ENCODE data around the gene IRF7. TPM values are rescaled to one million over a fixed set of nuclear protein-coding genes. Genes with fewer than 3 reads are reported as not detected.

Gene IRF7
- polyA plus RNA-seq, 1 experiment, result 6.1 TPM

DNA sequence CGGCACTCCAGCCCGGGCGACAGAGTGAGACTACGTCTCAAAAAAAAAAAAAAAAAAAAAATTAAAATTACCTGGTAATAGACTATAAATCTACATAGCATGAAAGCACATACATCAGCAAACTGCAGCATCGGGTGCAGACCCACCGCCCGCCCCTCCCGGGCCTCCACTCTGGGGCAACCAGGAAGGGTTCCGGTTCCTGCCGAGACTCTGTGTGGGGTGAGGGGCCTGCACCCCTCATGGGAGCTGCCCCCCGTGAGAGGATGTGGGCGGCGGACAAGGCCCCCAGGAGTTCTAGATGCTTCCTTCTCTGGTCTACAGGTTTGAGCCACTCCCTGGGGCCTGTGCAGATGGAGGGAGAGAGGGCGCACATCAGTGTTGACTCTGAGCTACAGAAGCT is 30.5 kb upstream of the IRF7 start:
- CTCF ChIA-PET, result interaction anchor here (0.6 to 0.8 kb wide), 2 partner anchors 81 to 1200 kb away, joined by 3 to 6 read pairs; no protein-coding TSS in a partner anchor
- DNase-seq (ENCODE audit: low read depth), result no peak

DNA sequence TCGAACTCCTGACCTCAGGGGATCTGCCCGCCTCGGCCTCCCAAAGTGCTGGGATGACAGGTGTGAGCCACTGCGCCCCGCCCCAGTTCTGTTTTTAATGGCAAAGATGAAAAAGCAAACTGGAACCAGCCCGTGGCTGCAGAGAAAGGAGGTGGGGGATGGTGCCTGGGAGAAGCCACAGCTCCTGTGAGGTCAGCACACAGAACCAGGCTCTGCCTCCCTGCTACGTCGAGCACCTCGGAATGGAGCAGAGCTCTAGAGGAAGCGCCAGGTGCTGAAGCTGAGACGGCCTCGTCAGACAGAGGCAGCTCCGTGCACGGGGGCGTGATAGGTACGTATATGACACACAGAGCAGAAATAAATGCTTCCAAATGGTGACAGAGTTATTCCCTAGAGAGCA is 29.8 kb upstream of the IRF7 start:
- peaks cover 10% of the 10 kb centered on the region for H3K36me3 ChIP-seq (ENCODE audit: control insufficient read depth, insufficient read depth, low read length)
- ChIA-PET CTCF (interaction anchor here (1.0 kb wide), 1 partner anchor 17 kb away, joined by 4 read pairs; no protein-coding TSS in a partner anchor), POLR2A (no interaction called here)
- no peak overlapping the region for H3K4me3 ChIP-seq (ENCODE audit: low read depth, low read length)
- no peak for DNase-seq (ENCODE audit: low read depth)
- no peaks in the 10 kb centered on the region for H3K27me3 ChIP-seq (ENCODE audit: control insufficient read depth, insufficient read depth, low read length)
- TF ChIP-seq, protein P1, sequence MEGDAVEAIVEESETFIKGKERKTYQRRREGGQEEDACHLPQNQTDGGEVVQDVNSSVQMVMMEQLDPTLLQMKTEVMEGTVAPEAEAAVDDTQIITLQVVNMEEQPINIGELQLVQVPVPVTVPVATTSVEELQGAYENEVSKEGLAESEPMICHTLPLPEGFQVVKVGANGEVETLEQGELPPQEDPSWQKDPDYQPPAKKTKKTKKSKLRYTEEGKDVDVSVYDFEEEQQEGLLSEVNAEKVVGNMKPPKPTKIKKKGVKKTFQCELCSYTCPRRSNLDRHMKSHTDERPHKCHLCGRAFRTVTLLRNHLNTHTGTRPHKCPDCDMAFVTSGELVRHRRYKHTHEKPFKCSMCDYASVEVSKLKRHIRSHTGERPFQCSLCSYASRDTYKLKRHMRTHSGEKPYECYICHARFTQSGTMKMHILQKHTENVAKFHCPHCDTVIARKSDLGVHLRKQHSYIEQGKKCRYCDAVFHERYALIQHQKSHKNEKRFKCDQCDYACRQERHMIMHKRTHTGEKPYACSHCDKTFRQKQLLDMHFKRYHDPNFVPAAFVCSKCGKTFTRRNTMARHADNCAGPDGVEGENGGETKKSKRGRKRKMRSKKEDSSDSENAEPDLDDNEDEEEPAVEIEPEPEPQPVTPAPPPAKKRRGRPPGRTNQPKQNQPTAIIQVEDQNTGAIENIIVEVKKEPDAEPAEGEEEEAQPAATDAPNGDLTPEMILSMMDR (IDR thresholded peaks at IDR 0.05; ENCODE audit: insufficient read depth, low read depth, low read length), result no peak

More for the DNA sequence above, 30.5 kb upstream of the IRF7 start:
- H3K36me3 ChIP-seq (ENCODE audit: control insufficient read depth, insufficient read depth, low read length), result peaks cover 8% of the 10 kb centered on the region
- POLR2A ChIA-PET, result no interaction called here
- TF ChIP-seq, protein P1 (IDR thresholded peaks at IDR 0.05; ENCODE audit: insufficient read depth, low read depth, low read length), result no peak
- H3K4me3 ChIP-seq (ENCODE audit: low read depth, low read length), result no peak overlapping the region
- no peaks in the 10 kb centered on the region for H3K27me3 ChIP-seq (ENCODE audit: control insufficient read depth, insufficient read depth, low read length)

DNA sequence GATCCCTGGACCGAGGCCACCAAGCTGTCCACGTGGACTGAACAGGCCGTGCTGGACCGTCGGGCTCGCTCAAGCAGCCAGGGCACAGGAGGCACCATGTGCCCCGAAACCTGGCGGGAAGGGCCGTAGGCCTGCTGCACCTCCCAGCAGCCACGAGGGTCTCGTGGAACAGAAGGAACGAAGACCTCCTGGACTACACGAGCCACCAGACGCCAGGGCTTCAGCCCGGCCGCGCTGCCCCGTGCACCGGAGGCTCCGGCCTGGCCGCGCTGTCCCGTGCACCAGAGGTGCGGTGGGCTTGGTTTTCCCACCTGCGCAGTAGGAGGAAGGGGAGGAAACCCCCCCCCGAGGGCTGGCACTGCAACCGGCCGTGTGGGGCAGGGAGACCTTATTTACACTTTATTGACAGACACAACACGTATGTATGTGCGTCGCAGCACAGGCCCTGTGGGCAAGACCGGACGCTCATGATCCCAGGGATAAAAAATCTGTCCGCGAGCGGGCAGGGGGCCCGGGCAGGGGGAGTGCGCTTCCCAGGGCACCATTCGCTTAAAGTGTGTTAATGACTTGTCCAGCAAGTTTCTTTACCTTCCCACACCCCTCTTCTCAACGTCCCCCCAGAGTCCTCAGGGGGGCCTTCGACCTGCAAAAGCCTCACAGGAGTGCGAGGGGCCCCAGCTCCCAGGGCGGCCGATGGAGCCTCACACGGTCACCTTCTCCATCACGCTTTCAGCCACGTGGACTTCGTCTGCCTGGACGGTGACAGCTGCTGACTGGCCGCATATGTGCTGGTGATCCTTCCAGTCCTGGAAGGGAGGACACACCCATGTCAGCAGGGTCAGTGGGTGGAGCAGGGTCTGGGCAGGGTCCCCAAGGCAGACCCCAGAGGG is 28.3 kb upstream of the IRF7 start:
- CTCF ChIA-PET, result interaction anchor here (0.7 to 1.3 kb wide), 3 partner anchors 14 to 120 kb away, joined by 3 to 4 read pairs (median 3); no protein-coding TSS in a partner anchor
- no peak for DNase-seq (ENCODE audit: low read depth)
- POLR2A ChIA-PET, result no interaction called here
- H3K4me3 ChIP-seq (ENCODE audit: low read depth, low read length), result no peak overlapping the region
- TF ChIP-seq, protein P1 (IDR thresholded peaks at IDR 0.05; ENCODE audit: insufficient read depth, low read depth, low read length), result no peak
- H3K36me3 ChIP-seq (ENCODE audit: control insufficient read depth, insufficient read depth, low read length), result peaks cover 8% of the 10 kb centered on the region
- H3K27me3 ChIP-seq (ENCODE audit: control insufficient read depth, insufficient read depth, low read length), result no peaks in the 10 kb centered on the region

DNA sequence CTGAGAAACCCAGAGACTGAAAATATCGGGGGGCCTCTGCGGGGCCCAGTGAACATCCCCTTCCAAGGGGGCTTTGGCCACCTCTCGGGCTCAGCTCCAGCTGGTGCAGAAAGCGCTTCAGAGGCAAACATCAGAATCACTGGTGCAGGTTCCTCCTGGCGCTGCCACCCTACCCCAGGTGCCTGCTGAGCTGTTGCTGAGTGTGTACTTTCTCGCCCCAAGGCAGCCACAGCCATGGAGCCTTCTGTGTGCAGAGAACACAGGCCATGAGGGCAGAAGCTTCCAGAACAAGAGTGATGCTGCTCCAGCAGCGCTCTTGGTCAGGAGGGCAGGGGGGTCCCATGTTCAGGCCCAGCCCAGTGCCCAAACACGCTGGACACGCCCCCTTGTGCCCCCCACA is 27.6 kb upstream of the IRF7 start:
- Histone ChIP-seq H3K4me3 (ENCODE audit: low read depth, low read length) (no peak overlapping the region), H3K27me3 (ENCODE audit: control insufficient read depth, insufficient read depth, low read length) (no peaks in the 10 kb centered on the region), H3K36me3 (ENCODE audit: control insufficient read depth, insufficient read depth, low read length) (peaks cover 8% of the 10 kb centered on the region)
- POLR2A ChIA-PET, result no interaction called here
- TF ChIP-seq, protein P1 (IDR thresholded peaks at IDR 0.05; ENCODE audit: insufficient read depth, low read depth, low read length), result no peak
- DNase-seq (ENCODE audit: low read depth), result no peak
- CTCF ChIA-PET, result interaction anchor here (0.7 to 1.3 kb wide), 2 partner anchors 15 to 121 kb away, joined by 3 read pairs; no protein-coding TSS in a partner anchor

DNA sequence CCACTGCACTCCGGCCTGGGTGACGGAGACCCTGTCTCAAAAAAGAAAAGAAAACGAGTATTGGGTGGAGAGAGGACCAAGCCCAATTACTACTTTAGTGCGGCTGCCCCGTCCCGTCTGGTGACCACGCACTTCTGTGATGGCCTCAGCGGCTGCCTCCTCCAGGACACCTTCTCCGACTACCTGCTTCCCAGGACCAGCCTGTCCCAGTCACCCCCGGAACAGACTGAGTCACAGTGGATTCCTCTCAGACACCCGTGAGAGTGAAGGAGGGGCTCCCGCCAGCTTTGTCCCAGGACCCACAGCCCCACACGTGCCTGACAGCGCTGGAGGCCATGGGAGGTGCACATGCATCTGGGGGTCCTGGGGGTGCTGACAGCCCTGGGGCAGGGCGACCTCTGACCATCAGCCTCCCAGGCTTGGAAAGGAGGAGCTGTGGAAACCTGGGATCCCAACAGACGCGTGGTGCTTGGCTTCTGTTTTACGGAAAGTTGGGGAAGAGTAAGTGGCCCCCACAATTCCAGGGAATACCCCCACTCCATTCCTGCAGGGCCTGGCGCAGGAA is 26.1 kb upstream of the IRF7 start:
- CTCF ChIA-PET, result interaction anchor here (0.6 kb wide), 1 partner anchor 26 kb away, joined by 3 read pairs; no protein-coding TSS in a partner anchor
- H3K27me3 ChIP-seq (ENCODE audit: control insufficient read depth, insufficient read depth, low read length), result peaks cover 3% of the 10 kb centered on the region; the same call in 1 of the 2 replicates
- no peak overlapping the region for H3K4me3 ChIP-seq (ENCODE audit: low read depth, low read length)
- TF ChIP-seq, protein P1 (IDR thresholded peaks at IDR 0.05; ENCODE audit: insufficient read depth, low read depth, low read length), result no peak
- peaks cover 9% of the 10 kb centered on the region for H3K36me3 ChIP-seq (ENCODE audit: control insufficient read depth, insufficient read depth, low read length)
- POLR2A ChIA-PET, result no interaction called here
- no peak for DNase-seq (ENCODE audit: low read depth)

All from BJ (cell line).